HEK293 (cell line): ENCODE results near the gene ENOX2.

Experiments used
- BCL11B ChIP-seq: fragments of 450-650 bp; formaldehyde crosslinking; IDR thresholded peaks from 2 replicates; pipeline ENCODE4 v1.5.1; 2016; ENCODE audit warnings: low read depth, missing biosample characterization, missing genetic modification characterization
- HIC1 ChIP-seq: fragments of 450-650 bp; formaldehyde crosslinking; IDR thresholded peaks from 2 replicates; pipeline ENCODE4 v1.5.1; 2016; ENCODE audit warnings: missing biosample characterization, missing genetic modification characterization
- HOXC10 ChIP-seq: sonication (generic); formaldehyde crosslinking; IDR thresholded peaks from 2 replicates; pipeline ENCODE4 v1.8.1; 2023; ENCODE audit warnings: mild to moderate bottlenecking, missing genetic modification reagents
- KLF9 ChIP-seq: fragments of 450-650 bp; formaldehyde crosslinking; IDR thresholded peaks from 2 replicates; pipeline ENCODE4 v1.5.1; 2016; ENCODE audit warnings: missing biosample characterization, missing genetic modification characterization, low read depth
- PRDM1 ChIP-seq: fragments of 450-650 bp; formaldehyde crosslinking; IDR thresholded peaks from 2 replicates; pipeline ENCODE4; 2016; ENCODE audit warnings: missing biosample characterization, missing genetic modification characterization
- RBAK ChIP-seq: fragments of 450-650 bp; formaldehyde crosslinking; IDR thresholded peaks from 2 replicates; pipeline ENCODE4 v1.5.1; 2016; ENCODE audit warnings: missing biosample characterization, missing genetic modification characterization
- SCRT1 ChIP-seq: fragments of 450-650 bp; formaldehyde crosslinking; IDR thresholded peaks from 2 replicates; pipeline ENCODE4 v1.5.1; 2016; ENCODE audit warnings: missing biosample characterization, missing genetic modification characterization, borderline replicate concordance
- YY2 ChIP-seq: fragments of 450-650 bp; formaldehyde crosslinking; IDR thresholded peaks from 2 replicates; pipeline ENCODE4 v1.5.1; 2016; ENCODE audit warnings: missing biosample characterization, missing genetic modification characterization
- ZBTB1 ChIP-seq: fragments of 450-650 bp; formaldehyde crosslinking; IDR thresholded peaks from 2 replicates; pipeline ENCODE4 v1.5.1; 2016; ENCODE audit warnings: missing biosample characterization, missing genetic modification characterization
- ZBTB10 ChIP-seq: fragments of 450-650 bp; formaldehyde crosslinking; IDR thresholded peaks from 2 replicates; pipeline ENCODE4 v1.5.1; 2016; ENCODE audit warnings: missing biosample characterization, missing genetic modification characterization
- ZBTB21 ChIP-seq: fragments of 450-650 bp; formaldehyde crosslinking; IDR thresholded peaks from 2 replicates; pipeline ENCODE4 v1.5.1; 2017; ENCODE audit warnings: missing biosample characterization, missing genetic modification characterization
- ZBTB48 ChIP-seq: fragments of 450-650 bp; formaldehyde crosslinking; IDR thresholded peaks from 2 replicates; pipeline ENCODE4 v1.5.1; 2016; ENCODE audit warnings: missing biosample characterization, missing genetic modification characterization
- ZBTB6 ChIP-seq: fragments of 450-650 bp; formaldehyde crosslinking; IDR thresholded peaks from 2 replicates; pipeline ENCODE4 v1.5.1; 2017; ENCODE audit warnings: missing biosample characterization, missing genetic modification characterization
- ZBTB8A ChIP-seq: fragments of 450-650 bp; formaldehyde crosslinking; IDR thresholded peaks from 2 replicates; pipeline ENCODE4 v1.5.1; 2016; ENCODE audit warnings: missing biosample characterization, missing genetic modification characterization
- ZFP69B ChIP-seq: fragments of 450-650 bp; formaldehyde crosslinking; IDR thresholded peaks from 2 replicates; pipeline ENCODE4 v1.5.1; 2016; ENCODE audit warnings: missing biosample characterization, missing genetic modification characterization
- ZNF121 ChIP-seq: fragments of 450-650 bp; formaldehyde crosslinking; IDR thresholded peaks from 2 replicates; pipeline ENCODE4 v1.5.1; 2016; ENCODE audit warnings: missing biosample characterization, missing genetic modification characterization
- ZNF175 ChIP-seq: fragments of 450-650 bp; formaldehyde crosslinking; IDR thresholded peaks from 2 replicates; pipeline ENCODE4 v1.5.1; 2016; ENCODE audit warnings: missing biosample characterization, missing genetic modification characterization
- ZNF184 ChIP-seq: fragments of 450-650 bp; IDR thresholded peaks from 2 replicates; pipeline ENCODE4 v1.5.1; 2018; ENCODE audit warnings: missing biosample characterization, mild to moderate bottlenecking, missing genetic modification characterization
- ZNF211 ChIP-seq: fragments of 450-650 bp; formaldehyde crosslinking; IDR thresholded peaks from 2 replicates; pipeline ENCODE4 v1.5.1; 2016; ENCODE audit warnings: low read depth, missing biosample characterization, missing genetic modification characterization
- ZNF24 ChIP-seq: fragments of 450-650 bp; formaldehyde crosslinking; IDR thresholded peaks from 2 replicates; pipeline ENCODE4 v1.5.1; 2016; ENCODE audit warnings: missing biosample characterization, missing genetic modification characterization
- ZNF248 ChIP-seq: fragments of 450-650 bp; formaldehyde crosslinking; IDR thresholded peaks from 2 replicates; pipeline ENCODE4 v1.5.1; 2017; ENCODE audit warnings: missing biosample characterization, missing genetic modification characterization
- ZNF274 ChIP-seq, 2 experiments: fragments of 200-500 bp in 1 of 2; fragments of 450-650 bp in 1 of 2; sonication (Bioruptor generic) in 1 of 2; formaldehyde crosslinking in 1 of 2; IDR thresholded peaks; 2 replicates each; pipeline versions ENCODE4 v1.5.1 to v1.6.1; 2014 to 2016; ENCODE audit warnings: borderline replicate concordance in 1 of 2, inconsistent platforms in 1 of 2, low read length in 1 of 2, missing biosample characterization in 1 of 2, missing genetic modification characterization in 1 of 2
- ZNF302 ChIP-seq: fragments of 450-650 bp; formaldehyde crosslinking; IDR thresholded peaks from 2 replicates; pipeline ENCODE4 v1.5.1; 2016; ENCODE audit warnings: missing biosample characterization, missing genetic modification characterization, low read depth
- ZNF324 ChIP-seq: fragments of 450-650 bp; formaldehyde crosslinking; IDR thresholded peaks from 2 replicates; pipeline ENCODE4 v1.5.1; 2016; ENCODE audit warnings: missing biosample characterization, missing genetic modification characterization
- ZNF544 ChIP-seq: fragments of 450-650 bp; formaldehyde crosslinking; IDR thresholded peaks from 2 replicates; pipeline ENCODE4 v1.5.0; 2017; ENCODE audit warnings: missing biosample characterization, missing genetic modification characterization
- ZNF660 ChIP-seq: fragments of 450-650 bp; IDR thresholded peaks from 2 replicates; pipeline ENCODE4 v1.5.1; 2018; ENCODE audit warnings: missing biosample characterization, mild to moderate bottlenecking, missing genetic modification characterization
- ZNF701 ChIP-seq: fragments of 450-650 bp; formaldehyde crosslinking; IDR thresholded peaks from 2 replicates; pipeline ENCODE4 v1.5.1; 2016; ENCODE audit warnings: missing biosample characterization, missing genetic modification characterization
- ZNF785 ChIP-seq: fragments of 450-650 bp; formaldehyde crosslinking; IDR thresholded peaks from 2 replicates; pipeline ENCODE4 v1.5.1; 2016; ENCODE audit warnings: missing biosample characterization, missing genetic modification characterization
- ZNF792 ChIP-seq: fragments of 450-650 bp; formaldehyde crosslinking; IDR thresholded peaks from 2 replicates; pipeline ENCODE4 v1.5.1; 2016; ENCODE audit warnings: missing biosample characterization, missing genetic modification characterization
- ZSCAN30 ChIP-seq: fragments of 450-650 bp; IDR thresholded peaks from 2 replicates; pipeline ENCODE4 v1.5.1; 2018; ENCODE audit warnings: missing biosample characterization, mild to moderate bottlenecking, missing genetic modification characterization, moderate library complexity
- TF ChIP-seq, protein P1 (sequence below): fragments of 450-650 bp; formaldehyde crosslinking; IDR thresholded peaks from 2 replicates; pipeline ENCODE4 v1.5.1; 2017; ENCODE audit warnings: missing biosample characterization, mild to moderate bottlenecking, missing genetic modification characterization, moderate library complexity
- TF ChIP-seq, protein P2 (sequence below): fragments of 450-650 bp; formaldehyde crosslinking; IDR thresholded peaks from 2 replicates; pipeline ENCODE4 v1.5.1; 2016; ENCODE audit warnings: missing biosample characterization, missing genetic modification characterization, low read depth

ENOX2 gene

DNA sequence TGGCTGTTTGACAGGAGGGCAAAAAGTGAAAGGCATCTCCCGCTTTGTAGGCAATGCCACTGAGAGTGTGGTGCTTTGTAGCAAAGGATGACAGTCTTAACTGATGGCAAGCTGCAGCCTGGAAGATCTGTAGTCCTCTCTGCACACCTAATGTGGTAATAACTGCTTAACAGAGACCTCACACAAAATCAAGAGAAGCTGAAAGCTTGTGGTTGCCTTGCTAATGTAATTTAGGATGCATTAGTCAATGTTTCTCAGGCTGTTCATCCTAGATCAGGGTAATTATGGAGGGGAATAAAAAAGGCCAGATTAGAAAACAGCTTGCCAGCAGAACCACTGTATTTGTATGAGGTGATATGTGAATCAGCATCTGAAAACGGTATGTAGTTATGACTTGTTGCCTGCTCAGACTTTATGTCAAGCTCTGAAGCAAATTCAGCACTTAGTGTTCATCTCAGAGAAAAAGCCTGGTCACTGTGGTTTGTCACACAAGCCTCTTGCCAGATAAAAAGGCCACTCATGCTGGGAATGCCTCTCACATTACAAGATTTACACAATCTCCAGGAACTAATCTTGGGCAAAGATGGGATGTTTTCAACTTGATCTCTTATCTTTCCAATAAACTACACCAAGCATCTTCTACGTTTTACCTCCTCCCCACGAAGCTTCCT, 130.8 kb downstream of the ENOX2 start (continued):
- TF ChIP-seq PRDM1 (tag by site-specific recombination) (no peak), ZNF785 (no peak), ZSCAN30 (tag by site-specific recombination) (no peak), ZNF248 (tag by site-specific recombination) (no peak), RBAK (no peak), ZNF184 (peak; percentile 70), ZNF701 (tag by site-specific recombination) (no peak), ZNF544 (tag by site-specific recombination) (no peak), ZNF211 (tag by site-specific recombination) (no peak), BCL11B (tag by site-specific recombination) (no peak), ZNF121 (tag by site-specific recombination) (no peak), ZNF274 (IDR thresholded peaks at IDR 0.05; ENCODE audit: low read length) (no peak), ZNF274 (tag by site-specific recombination; IDR thresholded peaks at IDR 0.05; ENCODE audit: borderline replicate concordance) (no peak), ZBTB1 (tag by site-specific recombination) (no peak), ZBTB6 (tag by site-specific recombination) (no peak), ZNF24 (tag by site-specific recombination) (peak; percentile 64; the same call in 1 of the 2 replicates), ZNF792 (tag by site-specific recombination) (no peak), HOXC10 (no peak), YY2 (no peak), ZBTB8A (tag by site-specific recombination) (no peak), SCRT1 (tag by site-specific recombination) (0 out of 2 replicates have a peak, but pooled peaks have one; percentile 35), HIC1 (tag by site-specific recombination) (peak; percentile 22; the same call in 1 of the 2 replicates), ZBTB21 (peak; percentile 78), ZBTB48 (tag by site-specific recombination) (no peak), ZNF175 (no peak), KLF9 (tag by site-specific recombination) (no peak), ZNF302 (no peak), ZBTB10 (tag by site-specific recombination) (no peak), ZNF324 (tag by site-specific recombination) (0 out of 2 replicates have a peak, but pooled peaks have one; percentile 43), ZFP69B (tag by site-specific recombination) (peak; percentile 56; the same call in 1 of the 2 replicates), ZNF660 (peak; percentile 66; the same call in 1 of the 2 replicates)
- TF ChIP-seq, protein P1, sequence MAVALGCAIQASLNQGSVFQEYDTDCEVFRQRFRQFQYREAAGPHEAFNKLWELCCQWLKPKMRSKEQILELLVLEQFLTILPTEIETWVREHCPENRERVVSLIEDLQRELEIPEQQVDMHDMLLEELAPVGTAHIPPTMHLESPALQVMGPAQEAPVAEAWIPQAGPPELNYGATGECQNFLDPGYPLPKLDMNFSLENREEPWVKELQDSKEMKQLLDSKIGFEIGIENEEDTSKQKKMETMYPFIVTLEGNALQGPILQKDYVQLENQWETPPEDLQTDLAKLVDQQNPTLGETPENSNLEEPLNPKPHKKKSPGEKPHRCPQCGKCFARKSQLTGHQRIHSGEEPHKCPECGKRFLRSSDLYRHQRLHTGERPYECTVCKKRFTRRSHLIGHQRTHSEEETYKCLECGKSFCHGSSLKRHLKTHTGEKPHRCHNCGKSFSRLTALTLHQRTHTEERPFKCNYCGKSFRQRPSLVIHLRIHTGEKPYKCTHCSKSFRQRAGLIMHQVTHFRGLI (tag by site-specific recombination), result no peak
- TF ChIP-seq, protein P2, sequence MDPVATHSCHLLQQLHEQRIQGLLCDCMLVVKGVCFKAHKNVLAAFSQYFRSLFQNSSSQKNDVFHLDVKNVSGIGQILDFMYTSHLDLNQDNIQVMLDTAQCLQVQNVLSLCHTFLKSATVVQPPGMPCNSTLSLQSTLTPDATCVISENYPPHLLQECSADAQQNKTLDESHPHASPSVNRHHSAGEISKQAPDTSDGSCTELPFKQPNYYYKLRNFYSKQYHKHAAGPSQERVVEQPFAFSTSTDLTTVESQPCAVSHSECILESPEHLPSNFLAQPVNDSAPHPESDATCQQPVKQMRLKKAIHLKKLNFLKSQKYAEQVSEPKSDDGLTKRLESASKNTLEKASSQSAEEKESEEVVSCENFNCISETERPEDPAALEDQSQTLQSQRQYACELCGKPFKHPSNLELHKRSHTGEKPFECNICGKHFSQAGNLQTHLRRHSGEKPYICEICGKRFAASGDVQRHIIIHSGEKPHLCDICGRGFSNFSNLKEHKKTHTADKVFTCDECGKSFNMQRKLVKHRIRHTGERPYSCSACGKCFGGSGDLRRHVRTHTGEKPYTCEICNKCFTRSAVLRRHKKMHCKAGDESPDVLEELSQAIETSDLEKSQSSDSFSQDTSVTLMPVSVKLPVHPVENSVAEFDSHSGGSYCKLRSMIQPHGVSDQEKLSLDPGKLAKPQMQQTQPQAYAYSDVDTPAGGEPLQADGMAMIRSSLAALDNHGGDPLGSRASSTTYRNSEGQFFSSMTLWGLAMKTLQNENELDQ (tag by site-specific recombination), result no peak
